Heart left ventricle (tissue), 16 donors: Measurements from ENCODE around the gene NPEPPS. TPM values are rescaled to one million over a fixed set of nuclear protein-coding genes. Genes with fewer than 3 reads are reported as not detected.
A peak's percentile ranks its signal among the peaks of the same experiment; 100 is the strongest.

ENCODE experiments used
- ATAC-seq, 4 donors: fragments of 200-7000 bp; cut with Tn5 transposase; one replicate each; pipeline ENCODE4 v1.9.1; 2020 to 2022; ENCODE audit warnings: moderate library complexity in 4 of 4, mild to moderate bottlenecking in 3 of 4, moderate number of reproducible peaks in 1 of 4
- DNase-seq, 5 donors: peaks; one replicate each; pipeline ENCODE4 v3.0.0-alpha.2; 2020
- H3K27ac ChIP-seq, 12 donors: fragments of 200-600 bp; sonication (generic) in 4 of 12; one replicate each; pipeline versions ENCODE4 v1.5.0 to v1.8.0; 2016 to 2022; ENCODE audit warnings: mild to moderate bottlenecking in 2 of 12
- H3K27me3 ChIP-seq, 9 donors: fragments of 200-600 bp; sonication (generic) in 2 of 9; one replicate each; pipeline versions ENCODE4 v1.5.1 to v1.8.0; 2016 to 2022; ENCODE audit warnings: mild to moderate bottlenecking in 3 of 9
- H3K36me3 ChIP-seq, 9 donors: fragments of 200-600 bp; sonication (generic) in 2 of 9; one replicate each; pipeline versions ENCODE4 v1.5.0 to v1.8.0; 2018 to 2022; ENCODE audit warnings: mild to moderate bottlenecking in 2 of 9
- H3K4me1 ChIP-seq, 12 donors: fragments of 200-600 bp; sonication (generic) in 4 of 12; one replicate each; pipeline versions ENCODE4 v1.5.0 to v1.8.0; 2016 to 2022; ENCODE audit warnings: mild to moderate bottlenecking in 3 of 12
- H3K4me3 ChIP-seq, 12 donors: fragments of 200-600 bp; sonication (generic) in 4 of 12; one replicate each; pipeline versions ENCODE4 v1.5.0 to v1.8.0; 2017 to 2022; ENCODE audit warnings: mild to moderate bottlenecking in 9 of 12, moderate library complexity in 4 of 12
- H3K9me3 ChIP-seq, 12 donors: fragments of 200-600 bp; sonication (generic) in 4 of 12; one replicate each; pipeline versions ENCODE4 v1.5.0 to v1.8.0; 2016 to 2022; ENCODE audit warnings: mild to moderate bottlenecking in 1 of 12
- CTCF ChIP-seq, 12 donors: fragments of 200-600 bp; sonication (generic) in 4 of 12; IDR thresholded peaks; one replicate each; pipeline versions ENCODE4 v1.5.0 to v1.8.0; 2018 to 2022; ENCODE audit warnings: antibody characterized with exemption in 12 of 12, mild to moderate bottlenecking in 5 of 12
- POLR2A ChIP-seq, 2 donors: fragments of 450-650 bp; IDR thresholded peaks; one replicate each; pipeline ENCODE4 v1.6.1; 2017; ENCODE audit warnings: antibody characterized with exemption in 2 of 2, mild to moderate bottlenecking in 2 of 2, moderate library complexity in 2 of 2
- WGBS, 4 donors: extraction: QIAGEN DNeasy Blood & Tissue Kit in 2 of 4; methylation state at CpG; one replicate each; pipeline versions ENCODE4 v1.1.5 to v1.1.7; 2013 to 2018; 5-methylcytosine and 5-hydroxymethylcytosine counted together
- intact Hi-C, 10 donors: fragments of 100-400 bp; cut with DNase I; formaldehyde crosslinking; loops; one replicate each; pipeline versions ENCODE4 v1.11.1 to v1.14.2; 2022
- polyA plus RNA-seq, 2 donors: library from polyadenylated mRNA; stranded (reverse); fragments of 200-250 nt; gene quantifications; one replicate each; pipeline ENCODE4 v1.2.3, GENCODE V29; 2013
- total RNA-seq, 9 donors: library from RNA; depleted of rRNA in 2 of 9; stranded (reverse); fragments of >200 nt in 2 of 9; fragmentation: NEBNext Ultra II Directional in 3 of 9; extraction: Animal tissue kit (Norgen Biotek cat#: 25700) in 3 of 9; gene quantifications; one replicate each; pipeline versions ENCODE4 v1.1.0 to v1.2.4, GENCODE V29; 2016 to 2023
- donor health status: ischemic (EF 13 %, LVEDD 7.1; RV severe dilation, severe dysfunction).
- donor health status: healthy with polysubstance abuse.
- donor health status: DM: no; HTN: yes; CAD: no.
- donor health status: DM: no; HTN: no; CAD: no.
- donor health status: ischemic (EF 25% LVEDD 6.9; RV normal size, moderate dysfunction).
- donor health status: ischemic (EF 25% LVEDD 5.7; RV mildly dilated, moderate dysfunction).
- donor health status: healthy.
- donor health status: DM: yes; HTN: yes; CAD: no.
- donor health status: ischemic (EF 35%, LVEDD 5.7; RV mildly dilated, moderate dysfunction).
- donor health status: nonischemic (EF 11% LVEDD 7.7; RV severe dilation, severe dysfunction).
- donor health status: DM: yes; HTN: yes; CAD: no.
- donor health status: PGD.
- donor health status: ischemic (EF 29% LVEDD 5.4; RV normal size, mild dysfunction).
- donor health status: nonischemic (EF 23%, LVEDD 6.1; RV moderate dilation, normal function).

NPEPPS gene
- total and polyA plus RNA-seq, 11 donors, result 23.7 to 98.2 (median 79.0) TPM

DNA sequence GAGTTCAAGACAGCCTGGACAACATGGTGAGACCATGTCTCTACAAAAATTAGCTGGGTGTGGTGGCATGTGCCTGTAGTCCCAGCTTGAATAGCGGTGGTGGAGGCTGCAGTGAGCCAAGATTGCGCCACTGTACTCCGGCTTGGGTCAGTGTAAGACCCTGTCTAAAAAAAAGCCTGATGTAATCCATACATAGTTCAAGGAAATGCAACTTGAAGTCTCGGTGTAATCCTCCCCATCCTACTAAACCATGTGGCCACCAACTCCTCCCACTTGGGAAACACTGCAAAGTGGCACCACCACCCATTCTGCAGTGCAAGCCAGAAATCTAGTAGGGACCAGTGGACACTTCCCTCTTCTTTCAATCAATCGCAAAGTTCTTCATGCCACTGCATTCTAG, 113.4 kb downstream of the NPEPPS start:
- Histone ChIP-seq H3K36me3 (no peaks in the 10 kb centered on the region), H3K27me3 (no peaks in the 10 kb centered on the region), H3K27ac (no peak overlapping the region), H3K4me3 (no peak overlapping the region), H3K4me1 (peaks cover 0 to 31% (median 7%) of the 10 kb centered on the region in 12 donors), H3K9me3 (no peaks in the 10 kb centered on the region)
- no peak for DNase-seq
- ATAC-seq, result no peak
- 79 to 91% (median 88%) methylated on average over 5 of the region's 5 CpGs for WGBS, 4 donors
- intact Hi-C loops, result no loop called here
- TF ChIP-seq CTCF (IDR thresholded peaks at IDR 0.05), result no peak
- TF ChIP-seq POLR2A (IDR thresholded peaks at IDR 0.05), result no peak

DNA sequence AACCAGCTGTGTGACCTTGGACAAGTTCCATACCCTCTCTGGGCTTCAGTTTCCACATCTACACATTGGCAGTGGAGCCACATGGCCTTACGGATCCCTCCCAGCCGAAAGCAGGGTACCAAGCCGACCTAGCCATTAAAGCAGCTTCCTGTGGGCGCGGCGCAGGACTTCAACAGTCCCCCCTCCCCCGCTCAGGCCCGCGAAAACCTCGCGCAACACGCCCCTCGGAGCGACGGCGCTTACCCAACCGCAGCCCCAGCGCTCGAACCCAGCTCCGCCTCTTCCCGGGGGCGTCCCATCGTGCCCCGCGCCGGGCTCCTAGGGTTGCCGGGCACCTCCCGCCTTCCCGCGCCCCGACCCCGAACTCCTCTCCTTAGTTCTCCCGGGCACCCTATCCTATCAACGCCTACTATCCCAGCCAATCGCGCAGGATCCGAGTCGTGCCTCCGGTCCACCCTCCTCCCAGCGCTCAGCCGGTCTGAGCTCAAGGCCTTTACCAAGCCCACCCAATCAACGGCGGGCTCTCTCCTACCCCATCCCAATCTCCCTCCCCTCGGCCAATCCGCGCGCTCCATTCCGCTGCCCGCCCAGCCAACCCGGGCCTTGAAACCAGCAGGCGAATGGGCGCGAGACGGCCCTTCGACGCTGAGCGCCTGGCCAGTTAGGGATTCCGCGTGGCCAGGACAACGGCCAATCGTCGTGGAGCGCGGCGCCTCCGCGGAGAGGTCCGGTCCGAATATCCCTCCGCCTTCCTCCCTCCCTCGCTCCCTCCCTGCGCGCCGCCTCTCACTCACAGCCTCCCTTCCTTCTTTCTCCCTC, 118.5 kb downstream of the NPEPPS start, which contains the start of gene KPNB1:
Gene KPNB1, plus strand, starts transcription at position 767 of the 819 bp plus-strand sequence. CDS start 326 bp downstream, outside the sequence.
- Histone ChIP-seq H3K27me3 (no peaks in the 10 kb centered on the region), H3K27ac (peak within 1 kb of the TSS; percentile 88 to 98 (median 93)), H3K9me3 (no peaks in the 10 kb centered on the region), H3K36me3 (peaks cover 0 to 32% (median 28%) of the 10 kb centered on the region in 9 donors), H3K4me3 (peak within 1 kb of the TSS; percentile 67 to 97 (median 86)), H3K4me1 (peaks cover 0 to 68% (median 26%) of the 10 kb centered on the region in 12 donors)
- DNase-seq (peak; percentile 99 to 100 (median 100)), ATAC-seq (peak; percentile 90 to 95 (median 93))
- TF ChIP-seq CTCF (IDR thresholded peaks at IDR 0.05) (no peak), POLR2A (IDR thresholded peaks at IDR 0.05) (peak in 1 of 2 donors; percentile 60)
- intact Hi-C loops, result no loop called here
- 1% methylated on average over 58 to 74 of the region's 74 CpGs for WGBS, 4 donors

DNA sequence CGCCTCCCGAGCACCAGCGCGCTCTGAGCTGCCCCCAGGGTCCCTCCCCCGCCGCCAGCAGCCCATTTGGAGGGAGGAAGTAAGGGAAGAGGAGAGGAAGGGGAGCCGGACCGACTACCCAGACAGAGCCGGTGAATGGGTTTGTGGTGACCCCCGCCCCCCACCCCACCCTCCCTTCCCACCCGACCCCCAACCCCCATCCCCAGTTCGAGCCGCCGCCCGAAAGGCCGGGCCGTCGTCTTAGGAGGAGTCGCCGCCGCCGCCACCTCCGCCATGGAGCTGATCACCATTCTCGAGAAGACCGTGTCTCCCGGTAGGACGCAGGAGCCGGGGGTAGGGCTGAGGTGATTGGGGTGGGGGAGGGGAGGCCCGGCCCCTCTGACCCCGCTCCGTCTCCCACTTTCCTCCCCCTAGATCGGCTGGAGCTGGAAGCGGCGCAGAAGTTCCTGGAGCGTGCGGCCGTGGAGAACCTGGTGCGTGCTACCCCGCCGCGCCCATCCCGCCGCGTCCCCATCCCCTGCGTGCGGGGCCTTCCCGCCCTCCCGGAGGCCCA, 119.1 kb downstream of the NPEPPS start:
- peak overlapping the region; percentile 67 to 97 (median 86) for H3K4me3 ChIP-seq
- ATAC-seq (peak; percentile 7 to 22 (median 16)), DNase-seq (no peak)
- H3K36me3 ChIP-seq, result peaks cover 0 to 38% (median 35%) of the 10 kb centered on the region in 9 donors
- 0 to 1% (median 0%) methylated on average over 9 to 48 of the region's 48 CpGs for WGBS, 4 donors
- H3K9me3 ChIP-seq, result no peaks in the 10 kb centered on the region
- TF ChIP-seq POLR2A (IDR thresholded peaks at IDR 0.05) (no peak), CTCF (IDR thresholded peaks at IDR 0.05) (no peak)
- intact Hi-C loops, result loop anchor here in 1 of 10 donors (5.0 kb wide), 1 partner anchor 42 kb away; the partner anchor contains the start of gene TBKBP1
- H3K4me1 ChIP-seq, result peaks cover 0 to 69% (median 33%) of the 10 kb centered on the region in 12 donors
- H3K27ac ChIP-seq, result peak overlapping the region; percentile 88 to 98 (median 93)
- H3K27me3 ChIP-seq, result no peaks in the 10 kb centered on the region
